ENCODE results near the gene PRAMEF13.
"Not testable (repeated sequence)": the region's sequence is repeated elsewhere in the genome, so short reads cannot be mapped to it uniquely, and the experiment has no call there.

Gene PRAMEF13

DNA sequence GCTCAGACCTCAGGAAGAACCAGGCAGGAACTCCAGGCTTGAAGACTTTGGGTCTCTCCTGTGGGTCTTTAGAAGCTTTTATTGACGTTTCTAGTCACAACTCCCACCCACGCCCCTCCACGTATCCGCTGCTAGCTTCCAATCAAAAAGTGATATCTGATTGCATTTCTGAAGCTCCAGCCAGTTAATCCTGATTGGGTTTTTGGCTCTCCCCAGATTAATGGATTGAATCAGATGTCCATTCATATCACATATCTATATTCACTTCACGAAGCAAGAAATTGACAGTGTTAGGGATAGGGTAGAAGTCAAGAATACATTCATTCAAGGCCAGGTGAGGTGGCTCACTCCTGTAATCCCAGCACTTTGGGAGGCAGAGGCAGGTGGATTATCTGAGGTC, 45.3 kb downstream of the PRAMEF13 start, which contains the start of gene PRAMEF26:
Gene PRAMEF26 (minus strand): TSS at position 101 of the 400 bp plus-strand sequence. CDS start 2,914 bp downstream, outside the sequence.
- DNase-seq: not testable (repeated sequence)

All from Kasumi-1 (cell line).